Heart right ventricle (tissue), 16 donors: ENCODE measurements around the gene PPIA. TPM values are rescaled to one million over a fixed set of nuclear protein-coding genes. Genes with fewer than 3 reads are reported as not detected.

Experiments used
- ATAC-seq, 8 donors: fragments of 200-7000 bp; cut with Tn5 transposase; one replicate each; pipeline ENCODE4 v1.9.1; 2020; ENCODE audit warnings: mild to moderate bottlenecking in 8 of 8, moderate library complexity in 8 of 8, moderate number of reproducible peaks in 1 of 8
- DNase-seq, 2 donors: peaks; one replicate each; pipeline ENCODE4 v3.0.0-alpha.2; 2020
- H3K27ac ChIP-seq, 10 donors: fragments of 200-600 bp; sonication (generic) in 2 of 10; one replicate each; pipeline versions ENCODE4 v1.5.0 to v1.8.0; 2020 to 2022; ENCODE audit warnings: mild to moderate bottlenecking in 3 of 10
- H3K27me3 ChIP-seq, 7 donors: fragments of 200-600 bp; one replicate each; pipeline ENCODE4 v1.8.0; 2021 to 2022; ENCODE audit warnings: mild to moderate bottlenecking in 2 of 7
- H3K36me3 ChIP-seq, 9 donors: fragments of 200-600 bp; sonication (generic) in 1 of 9; one replicate each; pipeline versions ENCODE4 v1.5.0 to v1.8.0; 2020 to 2022; ENCODE audit warnings: mild to moderate bottlenecking in 2 of 9
- H3K4me1 ChIP-seq, 9 donors: fragments of 200-600 bp; sonication (generic) in 1 of 9; one replicate each; pipeline versions ENCODE4 v1.5.0 to v1.8.0; 2020 to 2022; ENCODE audit warnings: mild to moderate bottlenecking in 4 of 9
- H3K4me3 ChIP-seq, 10 donors: fragments of 200-600 bp; sonication (generic) in 2 of 10; one replicate each; pipeline versions ENCODE4 v1.5.0 to v1.8.0; 2020 to 2022; ENCODE audit warnings: mild to moderate bottlenecking in 7 of 10, moderate library complexity in 2 of 10
- H3K9me3 ChIP-seq, 11 donors: fragments of 200-600 bp in 10 of 11; sonication (generic) in 2 of 11; one replicate each; pipeline versions ENCODE4 v1.5.0 to v1.8.0; 2013 to 2022; ENCODE audit warnings: mild to moderate bottlenecking in 2 of 11, control low read depth in 1 of 11, moderate library complexity in 1 of 11
- CTCF ChIP-seq, 9 donors: fragments of 200-600 bp; sonication (generic) in 2 of 9; IDR thresholded peaks; one replicate each; pipeline versions ENCODE4 v1.5.0 to v1.8.0; 2021 to 2022; ENCODE audit warnings: antibody characterized with exemption in 9 of 9, mild to moderate bottlenecking in 5 of 9, moderate library complexity in 1 of 9
- WGBS, 2 donors: extraction: QIAGEN DNeasy Blood & Tissue Kit; methylation state at CpG; one replicate each; pipeline ENCODE4 v1.1.7; 2013; ENCODE audit warnings: inconsistent platforms in 1 of 2; 5-methylcytosine and 5-hydroxymethylcytosine counted together
- intact Hi-C, 10 donors: fragments of 100-400 bp; cut with DNase I; formaldehyde crosslinking; loops; one replicate each; pipeline versions ENCODE4 v1.11.1 to v1.14.2; 2022
- polyA plus RNA-seq, 2 donors: library from polyadenylated mRNA; stranded (reverse); fragments of 200-250 nt; gene quantifications; one replicate each; pipeline ENCODE4 v1.2.3, GENCODE V29; 2013
- total RNA-seq, 10 donors: library from RNA; stranded (reverse); fragmentation: NEBNext Ultra II Directional in 3 of 10; extraction: Animal tissue kit (Norgen Biotek cat#: 25700) in 3 of 10; gene quantifications; one replicate each; pipeline versions ENCODE4 v1.2.1 to v1.2.4, GENCODE V29; 2021 to 2023
- donor health status: Arrhythmogenic right ventricular cardiomyopathy.
- donor health status: ischemic (EF 13 %, LVEDD 7.1; RV severe dilation, severe dysfunction).
- donor health status: healthy with polysubstance abuse.
- donor health status: DM: no; HTN: yes; CAD: no.
- donor health status: DM: no; HTN: no; CAD: no.
- donor health status: ischemic (EF 25% LVEDD 6.9; RV normal size, moderate dysfunction).
- donor health status: ischemic (EF 25% LVEDD 5.7; RV mildly dilated, moderate dysfunction).
- donor health status: healthy.
- donor health status: DM: yes; HTN: yes; CAD: no.
- donor health status: Ischemic cardiomyopathy.
- donor health status: ischemic (EF 35%, LVEDD 5.7; RV mildly dilated, moderate dysfunction).
- donor health status: nonischemic (EF 11% LVEDD 7.7; RV severe dilation, severe dysfunction).
- donor health status: DM: yes; HTN: yes; CAD: no.
- donor health status: PGD.
- donor health status: ischemic (EF 29% LVEDD 5.4; RV normal size, mild dysfunction).
- donor health status: nonischemic (EF 23%, LVEDD 6.1; RV moderate dilation, normal function).

The PPIA gene
- total and polyA plus RNA-seq, 12 donors, result 355 to 3,654 (median 438) TPM

DNA sequence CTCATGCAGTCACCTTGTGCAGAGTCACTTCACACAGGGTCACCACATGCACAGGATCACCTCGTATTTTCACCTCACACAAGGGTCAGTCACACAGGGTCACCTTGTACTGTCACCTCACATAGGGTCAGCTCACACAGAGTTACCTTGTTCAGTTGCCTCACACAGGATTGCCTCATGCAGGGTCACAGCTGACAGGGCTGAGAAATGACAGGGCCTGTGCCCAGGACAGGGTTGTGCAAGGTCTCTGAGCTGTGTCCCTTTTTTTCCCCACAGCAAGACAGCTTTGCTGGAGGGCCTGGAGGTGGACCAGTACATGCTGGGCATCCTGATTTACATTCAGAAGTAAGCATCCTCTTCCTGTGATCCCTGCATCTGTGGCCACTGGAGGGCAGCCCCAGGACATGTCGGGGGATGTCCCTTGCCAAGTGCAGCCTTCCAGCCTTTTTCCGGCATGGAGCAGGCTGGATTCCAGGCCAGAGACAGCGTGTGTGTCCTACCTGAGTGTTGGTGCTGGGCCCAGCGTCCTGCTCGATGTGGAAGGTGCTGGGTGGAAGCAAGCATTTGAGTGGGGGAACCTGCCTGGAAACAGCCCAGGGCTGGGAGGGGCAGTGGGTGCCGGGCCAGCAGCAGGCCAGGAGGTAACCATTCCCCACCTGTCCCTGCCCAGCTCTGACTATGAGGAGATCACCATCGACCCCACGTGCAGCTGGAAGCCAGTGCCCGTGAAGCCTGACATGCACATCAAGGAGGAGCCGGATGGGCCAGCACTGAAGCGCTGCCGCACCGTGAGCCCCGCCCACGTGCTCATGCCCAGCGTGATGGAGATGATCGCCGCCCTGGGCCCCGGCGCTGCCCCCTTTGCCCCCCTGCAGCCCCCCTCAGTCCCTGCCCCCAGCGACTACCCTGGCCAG lies 31.6 kb upstream of the PPIA start:
- no peak overlapping the region for H3K4me3 ChIP-seq
- intact Hi-C loops, result loop anchor here in 2 of 10 donors (5.0 to 10.0 kb wide), 2 partner anchors 32 to 180 kb away; partner anchors contain the start of genes PPIA (in 1 of the 2) and TMED4 (in 1 of the 2)
- TF ChIP-seq CTCF (IDR thresholded peaks at IDR 0.05), result peak in 1 of 9 donors; percentile 17
- ATAC-seq, result no peak
- no peaks in the 10 kb centered on the region for H3K27me3 ChIP-seq
- WGBS, 2 donors, result 86 to 87% methylated on average over 22 of the region's 22 CpGs
- H3K36me3 ChIP-seq, result peaks cover 5 to 85% (median 55%) of the 10 kb centered on the region in 9 donors
- DNase-seq, result no peak
- H3K27ac ChIP-seq, result no peak overlapping the region
- peaks cover 25 to 38% (median 29%) of the 10 kb centered on the region in 9 donors for H3K4me1 ChIP-seq
- no peaks in the 10 kb centered on the region for H3K9me3 ChIP-seq

- peaks cover 25 to 47% (median 37%) of the 10 kb centered on the region in 9 donors for H3K4me1 ChIP-seq
- peaks cover 5 to 76% (median 55%) of the 10 kb centered on the region in 9 donors for H3K36me3 ChIP-seq
- intact Hi-C loops, result loop anchor here in 1 of 10 donors (10.0 kb wide), 1 partner anchor 181 kb away; the partner anchor contains the start of gene TMED4
- H3K9me3 ChIP-seq, result no peaks in the 10 kb centered on the region
- no peak overlapping the region for H3K4me3 ChIP-seq
- ATAC-seq (no peak), DNase-seq (no peak)
- H3K27me3 ChIP-seq, result no peaks in the 10 kb centered on the region
- H3K27ac ChIP-seq, result no peak overlapping the region
- 92% methylated on average over 17 of the region's 17 CpGs for WGBS, 2 donors
- TF ChIP-seq CTCF (IDR thresholded peaks at IDR 0.05), result no peak
These were observed 30.7 kb upstream of the PPIA start for GRCh38 chr7:44765579-44766415.

GRCh38 chr7:44766416-44766801 lies 30.1 kb upstream of the PPIA start:
- WGBS, 2 donors, result 89 to 90% methylated on average over 11 of the region's 11 CpGs

More at GRCh38 chr7:44766416-44766801, 30.1 kb upstream of the PPIA start:
- no peaks in the 10 kb centered on the region for H3K27me3 ChIP-seq
- H3K36me3 ChIP-seq, result peaks cover 5 to 70% (median 55%) of the 10 kb centered on the region in 9 donors
- peaks cover 25 to 47% (median 38%) of the 10 kb centered on the region in 9 donors for H3K4me1 ChIP-seq
- DNase-seq (no peak), ATAC-seq (no peak)
- no peak overlapping the region for H3K27ac ChIP-seq
- no peaks in the 10 kb centered on the region for H3K9me3 ChIP-seq
- intact Hi-C loops, result loop anchor here in 1 of 10 donors (10.0 kb wide), 1 partner anchor 182 kb away; the partner anchor contains the start of gene TMED4
- H3K4me3 ChIP-seq, result no peak overlapping the region
- TF ChIP-seq CTCF (IDR thresholded peaks at IDR 0.05), result no peak
